NCI-H460 (cell line): Measurements from ENCODE around the gene RASSF8. TPM values are rescaled to one million over a fixed set of nuclear protein-coding genes. Genes with fewer than 3 reads are reported as not detected.

Source experiments
- DNase-seq: peaks from one replicate; pipeline ENCODE4 v3.0.0-alpha.2; 2016; ENCODE audit warnings: low read depth; ENCODE audit errors: extremely low read depth
- total RNA-seq: library from RNA; depleted of rRNA; stranded (reverse); fragments of >200 nt; shearing (Covaris generic); gene quantifications from 2 replicates; pipeline ENCODE4 v1.2.3, GENCODE V29; 2014

Gene RASSF8
- total RNA-seq, 1 experiment from 2014 or later: 116 TPM

DNA sequence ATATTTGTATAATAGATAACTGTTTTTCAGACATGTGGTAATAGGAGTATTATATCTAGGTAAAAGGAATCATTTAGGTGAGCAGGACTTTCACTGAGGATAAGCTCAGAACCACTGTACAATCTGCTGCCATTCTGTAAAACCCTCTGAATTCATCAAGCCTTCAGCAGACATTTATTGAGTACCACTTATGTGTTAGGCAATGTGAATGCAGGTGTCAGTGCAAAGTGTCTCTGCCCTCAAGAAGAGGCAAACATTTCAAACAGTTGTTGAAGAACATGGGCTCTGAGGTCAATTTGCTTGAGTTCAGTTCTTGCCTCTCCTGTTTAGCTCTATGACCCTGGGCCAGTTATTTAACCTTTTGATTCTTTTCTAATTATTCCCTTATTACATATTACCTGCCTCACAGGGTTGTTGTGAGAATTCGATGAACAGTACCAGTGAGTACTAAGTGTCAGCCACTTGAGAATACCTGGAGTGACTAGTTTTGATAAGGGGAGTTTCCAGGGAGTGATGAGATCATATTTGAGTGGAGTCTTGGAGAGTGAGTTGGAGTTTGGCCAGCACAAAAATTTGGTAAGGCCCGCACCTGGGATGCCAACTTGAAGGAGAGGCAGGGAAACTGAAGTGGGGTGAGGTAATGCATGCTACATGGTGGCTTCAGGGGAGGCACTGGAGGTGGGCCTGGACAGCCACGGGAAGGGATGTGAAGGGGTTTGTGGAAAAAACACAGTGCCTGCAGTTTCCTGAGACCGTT is 33.7 kb downstream of the RASSF8 start:
- no peak for DNase-seq

DNA sequence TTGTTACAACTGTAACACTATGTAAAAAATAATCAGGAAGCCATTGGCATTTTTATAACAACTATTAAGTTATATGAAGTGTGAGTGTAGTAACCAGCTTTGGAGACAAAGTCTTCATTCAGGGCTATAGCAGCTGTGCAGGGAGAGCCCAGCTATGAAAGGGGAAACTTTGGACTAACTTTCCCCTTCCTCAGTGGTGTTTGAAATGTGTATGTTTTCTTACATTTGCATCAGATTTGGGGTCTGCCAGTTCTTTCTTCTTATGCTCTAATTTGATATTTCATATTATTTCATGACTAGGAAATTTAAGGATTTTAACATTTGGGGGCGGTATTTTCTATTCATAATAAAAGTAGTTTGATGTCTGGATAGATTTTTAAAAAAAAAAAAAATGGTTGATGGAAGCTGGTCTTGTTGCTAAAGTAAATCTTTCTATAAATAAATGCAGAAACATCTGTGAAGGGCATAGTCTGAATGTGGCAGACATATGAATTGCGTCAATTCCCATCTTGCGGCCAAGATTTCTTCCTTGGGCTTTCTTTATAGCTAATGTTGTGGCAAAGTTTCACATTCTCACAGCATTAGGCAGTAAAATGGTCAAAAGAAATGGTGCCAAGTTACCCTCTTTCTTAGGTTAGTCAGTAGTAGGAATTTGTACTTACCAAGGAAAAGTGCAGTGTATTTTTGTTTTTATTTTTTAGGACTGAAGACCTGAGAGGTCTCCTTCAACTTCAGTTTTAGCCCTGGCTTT is 35.6 kb downstream of the RASSF8 start:
- no peak for DNase-seq

DNA sequence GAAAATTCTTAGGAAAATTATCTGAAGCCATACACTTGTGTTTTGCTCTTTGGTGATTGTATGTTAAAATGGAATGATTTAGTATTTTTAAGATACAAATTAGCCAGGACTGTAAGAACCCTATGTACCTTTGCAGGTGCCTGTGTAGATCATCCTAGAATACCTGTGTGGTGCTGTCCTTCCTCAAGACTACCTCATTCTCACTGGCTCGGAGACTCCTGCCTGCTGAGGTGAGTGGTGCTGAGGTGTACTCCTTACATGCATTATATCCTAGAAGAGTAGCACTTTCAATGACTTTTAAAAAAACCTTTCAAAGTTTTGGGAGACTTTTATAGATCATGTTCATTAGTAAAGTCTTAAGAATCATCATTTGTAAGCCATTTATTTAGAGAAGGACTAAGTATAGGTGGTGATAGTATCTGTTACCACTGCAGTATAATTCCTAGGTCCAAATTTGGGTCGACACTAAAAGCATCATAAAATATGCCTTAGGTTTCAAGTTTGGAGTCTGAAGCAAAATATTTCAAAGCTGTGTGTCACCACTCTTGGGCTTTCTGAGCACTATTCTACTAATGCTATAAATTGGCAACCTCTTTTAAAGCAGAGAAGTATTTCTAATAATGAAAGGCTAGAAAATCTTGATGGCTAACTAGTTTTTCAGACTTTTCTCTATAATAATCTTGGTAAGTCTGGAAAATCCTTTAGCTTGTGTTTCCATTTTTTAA is 36.6 kb downstream of the RASSF8 start:
- no peak for DNase-seq

DNA sequence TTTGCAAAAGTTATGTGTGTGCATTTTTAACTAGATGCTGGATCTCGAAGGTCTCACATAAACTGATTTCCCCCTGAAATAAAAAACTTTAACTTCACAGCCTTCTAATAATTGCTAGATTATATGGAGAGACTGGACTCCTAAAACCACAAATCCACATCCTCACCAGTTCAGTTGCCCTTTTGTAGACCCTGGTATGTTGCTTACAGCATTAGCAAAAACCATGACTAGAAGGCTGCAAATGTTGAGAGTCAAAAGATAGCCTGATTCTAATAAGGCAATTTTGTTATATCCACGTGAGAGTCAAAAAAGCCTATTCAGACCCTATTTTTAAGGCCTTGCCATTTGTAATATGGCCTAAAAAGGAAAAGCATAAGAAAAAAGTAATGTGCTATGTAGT is 37.4 kb downstream of the RASSF8 start:
- DNase-seq: no peak

DNA sequence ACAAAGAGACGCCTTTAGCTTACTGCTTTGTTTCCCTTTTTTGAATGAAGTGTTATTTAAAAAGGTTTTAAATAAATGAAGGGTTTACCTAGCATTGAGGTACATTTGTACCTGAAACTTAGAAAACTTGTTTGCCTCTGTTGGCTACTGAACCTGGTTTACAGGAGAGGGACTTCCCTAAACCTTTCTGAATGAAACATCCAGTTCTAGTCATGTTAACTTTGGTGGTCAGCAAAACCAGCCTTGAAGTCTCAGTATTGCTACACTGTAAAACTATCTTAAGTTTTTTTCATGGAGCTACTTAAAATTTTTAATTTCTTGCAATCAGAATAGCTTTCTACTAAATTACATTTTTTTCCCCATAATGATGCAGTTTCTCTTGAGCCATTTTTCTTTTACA is 38.2 kb downstream of the RASSF8 start:
- no peak for DNase-seq

DNA sequence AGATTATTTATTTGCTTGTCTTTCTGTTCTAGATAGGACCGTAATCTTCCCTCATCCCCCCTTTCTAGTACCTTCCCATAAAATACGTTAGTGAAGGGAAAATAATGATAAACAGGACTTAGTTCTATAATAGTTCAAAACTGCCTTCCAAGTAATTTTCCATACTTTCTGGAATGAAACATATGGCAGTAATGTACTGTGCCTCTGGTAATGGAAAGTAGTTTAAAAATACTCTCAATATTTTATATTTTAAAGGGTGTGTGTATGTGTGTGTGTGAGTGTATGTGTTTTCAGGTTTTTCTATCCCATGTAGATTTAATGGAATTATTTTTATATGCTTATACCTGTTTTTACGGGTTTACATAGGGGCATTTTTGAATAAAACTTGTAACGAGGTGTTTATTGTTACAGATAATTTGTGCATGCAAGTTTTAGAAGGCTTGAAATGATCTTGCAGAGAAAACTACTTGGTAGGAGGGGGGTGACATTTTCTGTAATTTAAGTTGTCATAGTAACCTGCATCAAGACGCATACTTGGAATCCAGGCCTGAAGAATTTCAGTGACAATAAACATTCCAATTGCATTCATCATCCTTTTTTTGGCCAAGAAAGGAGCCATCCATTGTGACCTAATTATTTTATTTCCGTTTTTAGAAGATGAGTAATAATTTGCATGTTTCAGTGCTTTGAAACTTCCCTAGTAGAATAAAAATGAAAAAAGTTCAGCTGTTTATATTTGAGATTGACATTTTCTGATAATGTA is 38.9 kb downstream of the RASSF8 start:
- peak; percentile 16 for DNase-seq

DNA sequence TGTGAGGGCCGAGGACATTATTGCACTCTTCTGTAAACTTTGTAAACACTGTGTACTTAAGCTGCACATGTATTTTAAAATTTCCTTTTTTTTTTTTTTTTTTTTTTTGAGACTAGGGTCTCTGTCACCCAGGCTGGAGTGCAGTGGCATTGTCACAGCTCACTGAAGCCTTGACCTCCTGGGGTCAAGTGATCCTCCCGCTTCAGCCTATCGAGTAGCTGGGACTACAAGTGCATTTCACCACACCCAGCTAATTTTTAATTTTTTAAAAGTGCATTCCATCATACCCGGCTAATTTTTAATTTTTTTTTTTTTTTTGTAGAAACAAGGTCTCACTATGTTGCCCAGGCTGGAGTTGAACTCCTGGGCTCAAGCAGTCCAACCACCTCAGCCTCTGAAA is 42.4 kb downstream of the RASSF8 start:
- DNase-seq: no peak

DNA sequence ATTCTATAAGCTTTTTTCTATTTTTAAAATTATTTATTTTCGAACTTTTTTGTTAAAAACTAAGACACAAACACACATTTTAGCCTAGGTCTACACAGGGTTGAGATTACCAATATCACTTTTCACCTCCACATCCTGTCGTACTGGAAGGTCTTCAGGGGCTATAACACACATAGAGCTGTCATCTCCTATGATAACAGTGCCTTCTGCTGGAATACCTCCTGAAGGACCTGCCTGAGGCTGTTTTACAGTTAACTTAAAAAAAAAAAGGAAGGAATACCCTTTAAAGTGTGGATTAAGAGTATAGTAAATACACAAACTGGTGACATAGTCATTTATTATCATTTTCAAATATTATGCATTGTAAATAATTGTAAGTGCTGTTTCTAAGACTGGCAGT is 43.0 kb downstream of the RASSF8 start:
- DNase-seq: no peak

DNA sequence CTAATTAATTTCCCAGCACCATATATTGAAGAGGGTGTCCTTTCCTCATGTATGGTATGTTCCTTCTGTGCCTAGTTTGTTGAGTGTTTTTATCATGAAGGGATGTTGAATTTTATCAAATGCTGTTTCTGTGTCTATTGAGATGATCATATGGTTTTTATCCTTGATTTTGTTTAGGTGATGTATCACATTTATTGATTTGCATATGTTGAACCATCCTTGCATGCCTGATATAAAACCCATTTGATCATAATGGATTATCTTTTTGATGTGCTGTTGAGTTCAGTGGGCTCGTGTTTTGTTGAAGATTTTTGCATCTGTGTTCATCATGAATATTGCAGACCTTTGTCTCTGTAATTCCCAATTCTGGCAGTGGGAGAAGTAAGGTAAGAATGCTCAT is 44.6 kb downstream of the RASSF8 start:
- no peak for DNase-seq

DNA sequence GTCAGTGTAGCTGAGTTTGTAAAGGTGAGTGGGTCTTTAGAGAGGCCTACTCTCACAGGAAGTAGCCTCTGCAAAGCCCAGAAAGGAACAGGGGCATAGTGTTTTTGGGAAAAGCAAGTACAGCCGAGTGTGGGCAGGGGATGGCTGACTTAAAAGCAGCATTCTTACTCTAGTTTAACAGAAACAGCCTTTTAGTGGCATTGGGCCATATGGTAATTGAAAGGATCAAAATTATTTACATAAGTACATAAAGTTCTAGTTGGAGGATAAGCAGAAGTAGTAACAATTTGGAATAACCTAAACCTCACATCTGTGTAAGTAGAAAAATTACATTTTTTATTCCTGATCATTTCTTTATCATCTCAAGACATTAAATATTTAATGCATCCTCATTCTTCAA is 49.1 kb downstream of the RASSF8 start:
- no peak for DNase-seq

DNA sequence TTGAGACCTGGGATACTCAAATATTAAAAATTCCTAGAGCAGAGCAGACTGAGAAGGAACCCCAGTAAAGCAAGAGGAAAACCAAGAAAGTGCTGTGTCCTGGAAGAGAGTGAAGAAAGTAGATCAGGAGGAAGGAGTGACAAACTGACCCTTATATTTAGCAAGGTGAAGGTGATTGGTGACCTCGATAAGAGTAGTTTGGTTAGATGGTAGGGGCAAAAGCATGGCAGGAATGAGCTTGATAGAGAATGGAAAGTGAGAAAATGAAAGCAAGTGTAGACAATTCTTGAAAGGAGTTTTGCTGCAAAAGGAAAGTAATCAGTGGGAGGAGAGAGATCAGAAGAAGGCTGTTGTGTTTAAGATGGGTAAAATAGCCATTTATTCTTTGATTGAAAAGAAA is 51.1 kb downstream of the RASSF8 start:
- no peak for DNase-seq

DNA sequence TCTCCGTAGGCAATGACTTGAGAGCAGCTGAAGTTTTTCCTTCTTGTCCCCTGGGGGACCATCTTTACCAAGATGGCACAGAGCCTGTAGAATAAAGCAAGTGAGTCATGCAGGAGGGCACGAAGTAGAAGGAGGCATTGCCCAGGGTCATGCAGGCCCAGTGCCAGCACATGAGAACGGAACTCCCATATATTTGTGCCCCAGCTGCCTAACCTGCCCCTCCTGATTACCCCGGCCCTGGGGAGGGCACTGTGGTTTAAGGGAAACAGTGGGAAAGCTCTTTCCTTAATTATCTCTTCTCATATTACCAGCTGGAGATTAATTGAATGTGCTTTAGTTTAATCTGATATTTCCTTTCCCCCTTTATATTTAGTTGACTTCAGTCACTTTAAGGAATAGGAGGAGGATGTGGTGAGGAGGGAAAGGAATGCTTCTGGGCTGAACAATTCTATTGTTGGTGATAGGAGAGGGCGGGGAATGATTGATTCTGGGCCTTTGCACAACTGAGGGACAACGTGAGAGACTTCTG is 51.9 kb downstream of the RASSF8 start:
- no peak for DNase-seq

DNA sequence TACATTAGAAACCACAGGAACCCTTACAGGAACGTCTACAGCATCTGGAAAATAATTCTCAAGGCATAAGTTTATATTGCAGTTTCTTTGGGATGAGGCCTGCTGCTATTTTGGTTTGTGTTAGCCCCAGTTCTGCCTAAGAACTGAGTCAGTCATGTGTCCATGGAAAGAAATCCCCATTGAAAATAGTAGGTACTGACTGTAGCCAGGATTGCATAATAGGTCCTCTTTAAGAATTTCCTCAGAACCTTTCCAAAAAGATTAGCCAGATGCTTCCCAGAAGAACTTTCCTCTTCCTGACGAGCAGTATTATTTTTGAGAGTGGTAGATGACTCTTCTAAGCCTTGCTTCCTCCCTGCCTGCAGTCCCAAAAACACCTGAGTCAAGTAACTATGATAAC is 52.6 kb downstream of the RASSF8 start:
- DNase-seq: no peak

DNA sequence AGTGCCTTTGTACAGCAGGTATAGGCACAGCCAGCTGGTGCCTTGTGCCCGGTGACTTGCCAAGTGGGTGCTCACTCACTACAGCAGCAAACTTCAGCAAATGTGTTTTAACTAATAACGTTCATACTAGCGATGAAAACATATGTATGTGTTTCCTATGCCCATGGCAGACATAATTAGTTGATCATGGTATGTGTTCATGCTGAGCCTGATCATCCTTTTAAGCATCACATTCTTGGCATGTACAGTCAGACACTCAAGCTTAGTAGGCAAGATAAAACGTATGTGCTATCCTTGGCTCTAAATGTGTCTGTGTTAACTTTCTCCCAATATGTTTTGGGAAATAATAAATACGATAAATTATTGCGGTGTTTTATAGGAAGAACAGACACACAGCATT is 55.6 kb downstream of the RASSF8 start:
- no peak for DNase-seq

DNA sequence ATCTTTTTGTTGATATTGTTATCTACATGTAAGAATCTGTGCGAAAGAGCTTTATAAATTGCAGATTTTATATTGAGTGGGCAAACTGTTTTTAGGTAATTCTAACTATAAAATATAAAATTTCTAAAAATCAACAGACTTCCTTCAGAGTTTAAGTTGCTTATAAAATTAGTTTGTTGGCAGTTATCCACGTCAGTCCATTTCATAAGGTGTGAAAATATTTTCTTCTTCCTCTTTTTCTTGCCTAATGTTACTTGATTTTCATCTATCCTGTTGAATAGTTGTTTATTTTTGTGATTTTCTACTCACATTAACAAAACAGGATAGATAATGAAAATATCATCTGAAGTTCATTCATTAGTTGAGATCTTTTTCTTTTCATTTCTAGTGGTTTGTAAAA is 58.0 kb downstream of the RASSF8 start:
- DNase-seq: no peak

DNA sequence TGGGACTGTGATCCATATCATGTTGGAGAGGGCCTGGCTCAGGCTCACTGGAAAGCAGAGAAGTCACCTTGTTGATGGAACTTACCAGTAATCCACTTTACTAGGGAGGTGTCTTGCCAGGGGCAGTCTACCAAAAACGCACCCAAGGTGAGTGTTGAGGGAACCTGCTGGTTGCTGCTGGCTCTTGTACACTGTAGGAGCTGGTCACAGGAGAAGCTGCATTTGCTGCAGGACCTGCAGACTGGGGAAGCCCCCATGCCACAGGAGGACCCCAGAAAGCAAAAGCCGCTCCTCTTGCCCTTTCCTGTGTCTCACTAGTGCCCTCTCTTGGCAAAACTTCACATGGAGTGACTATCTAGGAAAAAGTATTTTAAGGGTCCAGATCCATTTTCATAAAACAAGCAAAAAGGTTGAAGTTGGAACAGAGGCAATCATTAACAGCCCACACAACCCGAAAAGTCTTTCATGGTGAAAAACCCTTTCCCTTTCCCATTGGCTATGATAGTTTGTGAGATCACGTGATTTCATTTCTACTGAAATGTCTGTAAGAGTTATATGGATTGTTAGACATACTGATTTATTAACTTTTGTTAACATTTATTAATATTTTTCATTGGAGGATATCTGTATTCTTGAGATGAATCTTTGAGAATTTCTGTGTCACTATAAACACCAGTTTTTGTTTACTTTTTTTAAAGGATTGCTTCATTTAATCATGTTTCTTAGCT is 59.2 kb downstream of the RASSF8 start:
- DNase-seq: no peak

DNA sequence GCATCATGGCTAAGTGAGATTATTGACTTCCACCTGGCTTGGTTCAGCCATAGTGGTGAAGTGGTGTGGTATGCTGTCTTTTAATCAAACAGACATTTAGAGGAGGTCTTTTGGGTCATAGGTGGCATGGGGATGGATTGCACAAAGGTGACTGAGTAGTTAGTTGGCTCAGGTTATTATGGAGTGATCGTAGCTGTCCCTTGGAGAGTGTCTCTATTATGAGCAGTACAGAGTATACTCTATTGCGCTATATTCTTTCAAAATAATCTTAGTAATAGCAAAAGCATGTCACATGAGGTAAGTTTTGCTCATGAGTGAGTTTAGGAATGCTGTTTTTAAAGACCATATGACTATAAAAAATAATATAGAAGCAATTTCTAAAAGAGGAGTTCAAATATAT is 60.4 kb downstream of the RASSF8 start:
- no peak for DNase-seq

DNA sequence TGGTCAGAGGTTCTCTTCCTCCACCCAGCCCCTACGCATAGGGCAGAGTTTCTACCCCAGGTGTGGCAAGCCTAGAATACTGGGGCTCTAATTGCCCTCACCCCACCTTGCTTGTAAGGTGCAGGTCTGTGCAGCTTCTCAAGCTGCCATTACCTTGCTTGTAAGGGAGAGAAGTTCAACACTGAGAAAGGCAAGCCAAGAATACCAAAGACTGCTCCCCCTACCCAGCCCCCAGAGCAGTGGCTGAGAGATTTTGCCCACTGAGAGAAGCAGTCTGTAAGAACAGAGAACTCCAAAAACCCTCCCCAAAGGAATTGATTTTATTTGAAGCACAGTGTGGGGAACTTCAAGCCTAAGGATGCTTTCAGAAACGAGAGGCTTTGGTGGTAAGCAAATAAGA is 63.1 kb downstream of the RASSF8 start:
- no peak for DNase-seq

DNA sequence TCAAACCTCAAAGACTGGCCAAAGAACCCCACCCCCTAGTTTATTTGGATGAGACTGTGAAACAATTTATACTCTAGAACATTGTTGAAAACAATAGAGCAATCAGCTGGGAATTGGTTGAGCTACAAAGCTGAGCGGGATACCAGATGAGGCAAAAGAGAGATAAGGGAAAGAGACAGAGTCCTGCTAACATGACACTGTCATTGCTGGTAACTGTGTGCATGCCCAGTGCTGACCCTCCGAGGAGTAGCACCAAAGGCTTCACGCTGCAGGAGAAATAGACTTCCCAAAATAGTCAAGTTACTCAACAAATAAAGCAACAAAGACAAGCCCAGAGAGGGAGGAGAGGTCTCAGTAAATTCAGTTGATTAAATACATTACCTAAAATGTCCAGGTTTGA is 63.6 kb downstream of the RASSF8 start:
- no peak for DNase-seq

DNA sequence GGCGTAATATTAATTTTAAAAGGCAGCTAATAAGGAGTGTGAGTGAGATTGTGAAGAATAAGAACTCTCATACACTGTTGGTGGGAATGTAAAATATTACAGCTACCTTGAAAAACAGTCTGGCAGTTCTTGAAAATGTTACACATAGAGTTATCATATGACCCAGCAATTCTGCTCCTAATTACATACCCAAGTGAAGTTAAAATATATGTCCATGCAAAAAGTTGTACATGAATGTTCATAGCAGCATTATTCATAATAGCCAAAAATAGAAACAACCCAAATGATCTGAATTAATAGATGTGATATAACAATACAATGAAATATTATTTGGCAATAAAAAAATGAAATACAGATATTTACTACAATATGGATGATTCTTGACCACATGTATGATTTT is 68.2 kb downstream of the RASSF8 start:
- no peak for DNase-seq
